Fibroblast of lung (primary cell): ENCODE data around the gene SNAP91.

Experiments used
- CTCF ChIP-seq, 2 donors: IDR thresholded peaks in 1 of 2; conservative IDR thresholded peaks in 1 of 2; 1 replicate in 1 of 2; 2 replicates in 1 of 2; pipeline ENCODE4 v1.5.1; 2011 to 2012; ENCODE audit warnings: low read length in 2 of 2, control low read depth in 1 of 2, inconsistent platforms in 1 of 2, low read depth in 1 of 2, mild to moderate bottlenecking in 1 of 2
- EZH2 ChIP-seq: IDR thresholded peaks from 2 replicates; pipeline ENCODE4 v1.5.1; 2012; ENCODE audit warnings: low read length, control low read depth, mild to moderate bottlenecking; ENCODE audit errors: missing control alignments

GRCh38 chr6:83546636-83547035, 162.3 kb downstream of the SNAP91 start:
- no peak for TF ChIP-seq EZH2
- TF ChIP-seq CTCF (conservative IDR thresholded peaks at IDR 0.05 in 1 of 2, IDR thresholded peaks at IDR 0.05 in 1 of 2; ENCODE audit: low read depth in 1 of 2, low read length in 2 of 2), result no peak
